Ecto neural progenitor cell (in vitro differentiated cells): ENCODE measurements around the gene OR2W3.

Experiments used
- DNase-seq: peaks from one replicate; pipeline ENCODE4 v3.0.0-alpha.2; 2018; ENCODE audit warnings: low spot score

Gene OR2W3

GRCh38 chr1:247919952-247920351 lies 24.6 kb downstream of the OR2W3 start, which contains the start of gene OR2T8:
Gene OR2T8 (plus strand): TSS chr1:247920252. CDS start chr1:247921018, 766 bp downstream.
- DNase-seq: no peak

- DNase-seq: no peak
Observed at GRCh38 chr1:247923941-247924340, 28.6 kb downstream of the OR2W3 start.

GRCh38 chr1:247924868-247925267 lies 29.5 kb downstream of the OR2W3 start, which contains the start of gene OR2AJ1:
Gene OR2AJ1 (plus strand): TSS chr1:247924889. CDS start chr1:247933769, 8,880 bp downstream.
- no peak for DNase-seq

GRCh38 chr1:247933989-247934388 lies 38.6 kb downstream of the OR2W3 start:
- no peak for DNase-seq

- DNase-seq: no peak
Observed at GRCh38 chr1:247935781-247936180, 40.4 kb downstream of the OR2W3 start.

GRCh38 chr1:247936415-247936814 lies 41.0 kb downstream of the OR2W3 start:
- no peak for DNase-seq

- DNase-seq: peak; percentile 63
Observed at GRCh38 chr1:247936965-247937734, 41.8 kb downstream of the OR2W3 start.

- DNase-seq: no peak
Observed at GRCh38 chr1:247942624-247943023, 47.2 kb downstream of the OR2W3 start.
